Mesenchymal stem cell (in vitro differentiated cells and primary cell): ENCODE data around the gene MGMT.

Experiments
- DNase-seq: peaks from one replicate; pipeline ENCODE4 v3.0.0-alpha.2; 2013
- H2AFZ ChIP-seq: one replicate; pipeline ENCODE4 v1.6.1; 2013; ENCODE audit warnings: low read depth, mild to moderate bottlenecking, control low read depth, inconsistent platforms, low read length, moderate library complexity
- H2AK5ac ChIP-seq: 2 replicates; pipeline ENCODE4 v1.6.1; 2013; ENCODE audit warnings: low read length, moderate library complexity, mild to moderate bottlenecking, inconsistent platforms; ENCODE audit not compliant: severe bottlenecking
- H2BK120ac ChIP-seq: one replicate; pipeline ENCODE4 v1.6.1; 2013; ENCODE audit warnings: low read depth, mild to moderate bottlenecking, inconsistent platforms, low read length, moderate library complexity
- H2BK12ac ChIP-seq, 2 experiments: one replicate each; pipeline ENCODE4 v1.6.1; 2013; ENCODE audit warnings: inconsistent platforms in 2 of 2, low read length in 2 of 2, mild to moderate bottlenecking in 2 of 2, moderate library complexity in 2 of 2, control low read depth in 1 of 2
- H2BK15ac ChIP-seq: one replicate; pipeline ENCODE4 v1.6.1; 2013; ENCODE audit warnings: mild to moderate bottlenecking, low read depth, inconsistent platforms; ENCODE audit not compliant: poor library complexity, severe bottlenecking
- H2BK5ac ChIP-seq: 2 replicates; pipeline ENCODE4 v1.6.1; 2013; ENCODE audit warnings: low read depth, mild to moderate bottlenecking, low read length, control low read depth, inconsistent platforms; ENCODE audit not compliant: poor library complexity, severe bottlenecking
- H3K14ac ChIP-seq, 2 experiments: one replicate each; pipeline ENCODE4 v1.6.1; 2013; ENCODE audit warnings: inconsistent platforms in 2 of 2, low read length in 2 of 2, control low read depth in 1 of 2, mild to moderate bottlenecking in 1 of 2, moderate library complexity in 1 of 2
- H3K18ac ChIP-seq, 2 experiments: one replicate each; pipeline ENCODE4 v1.6.1; 2013; ENCODE audit warnings: inconsistent platforms in 2 of 2, low read length in 2 of 2, control low read depth in 1 of 2, low read depth in 1 of 2, mild to moderate bottlenecking in 1 of 2
- H3K23ac ChIP-seq, 2 experiments: one replicate each; pipeline ENCODE4 v1.6.1; 2013; ENCODE audit warnings: inconsistent platforms in 2 of 2, low read length in 2 of 2, mild to moderate bottlenecking in 2 of 2, moderate library complexity in 2 of 2, control low read depth in 1 of 2
- H3K27ac ChIP-seq: 2 replicates; pipeline ENCODE4 v1.5.1; 2013; ENCODE audit warnings: mild to moderate bottlenecking, moderate library complexity, low read length, control low read depth, inconsistent platforms; ENCODE audit not compliant: poor library complexity, severe bottlenecking
- H3K27me3 ChIP-seq, 2 experiments: 2 replicates each; pipeline versions ENCODE4 v1.6.1 to v1.7.0; 2013; ENCODE audit warnings: low read length in 2 of 2, mild to moderate bottlenecking in 2 of 2, moderate library complexity in 2 of 2, control low read depth in 1 of 2, inconsistent platforms in 1 of 2; ENCODE audit not compliant: control insufficient read depth in 1 of 2, insufficient read depth in 1 of 2
- H3K36me3 ChIP-seq, 2 experiments: 2 replicates each; pipeline versions ENCODE4 v1.6.1 to v1.7.0; 2013; ENCODE audit warnings: low read length in 2 of 2, control low read depth in 1 of 2, inconsistent platforms in 1 of 2, low read depth in 1 of 2, mild to moderate bottlenecking in 1 of 2; ENCODE audit not compliant: insufficient read depth in 2 of 2, control insufficient read depth in 1 of 2
- H3K4ac ChIP-seq, 2 experiments: one replicate each; pipeline ENCODE4 v1.6.1; 2013; ENCODE audit warnings: inconsistent platforms in 2 of 2, low read length in 2 of 2, mild to moderate bottlenecking in 2 of 2, moderate library complexity in 2 of 2, control low read depth in 1 of 2, low read depth in 1 of 2
- H3K4me1 ChIP-seq: 2 replicates; pipeline ENCODE4 v1.6.1; 2013; ENCODE audit warnings: low read depth, low read length, control low read depth; ENCODE audit not compliant: control insufficient read depth, insufficient read depth
- H3K4me2 ChIP-seq: 2 replicates; pipeline ENCODE4 v1.6.1; 2013; ENCODE audit warnings: low read length, mild to moderate bottlenecking, inconsistent platforms; ENCODE audit not compliant: poor library complexity, severe bottlenecking
- H3K4me3 ChIP-seq, 2 experiments: 2 replicates each; pipeline versions ENCODE4 v1.5.1 to v1.7.0; 2013; ENCODE audit warnings: low read length in 2 of 2, mild to moderate bottlenecking in 2 of 2, control low read depth in 1 of 2, low read depth in 1 of 2; ENCODE audit not compliant: insufficient read depth in 1 of 2
- H3K79me1 ChIP-seq: replicated peaks from 2 replicates; pipeline ENCODE4 v1.6.1; 2013; ENCODE audit warnings: mild to moderate bottlenecking, control low read depth, low read length, inconsistent platforms; ENCODE audit not compliant: poor library complexity, severe bottlenecking
- H3K9ac ChIP-seq: 2 replicates; pipeline ENCODE4 v1.7.0; 2013; ENCODE audit warnings: mild to moderate bottlenecking, low read length, moderate library complexity
- H3K9me3 ChIP-seq: 2 replicates; pipeline ENCODE4 v1.7.0; 2013; ENCODE audit warnings: mild to moderate bottlenecking, low read length; ENCODE audit not compliant: control insufficient read depth
- H4K8ac ChIP-seq: one replicate; pipeline ENCODE4 v1.6.1; 2013; ENCODE audit warnings: inconsistent platforms, mild to moderate bottlenecking, low read length, moderate library complexity
- H4K91ac ChIP-seq: one replicate; pipeline ENCODE4 v1.6.1; 2013; ENCODE audit warnings: mild to moderate bottlenecking, low read length, inconsistent platforms
- WGBS: methylation state at CpG from one replicate; pipeline ENCODE4 v1.1.7; 2013; ENCODE audit warnings: mixed read lengths; 5-methylcytosine and 5-hydroxymethylcytosine counted together

Gene MGMT

GRCh38 chr10:129612481-129613109 lies 145.6 kb downstream of the MGMT start:
- no peak overlapping the region for H2BK120ac ChIP-seq
- no peak overlapping the region for H2AFZ ChIP-seq
- H3K4me2 ChIP-seq = no peak overlapping the region
- no peak overlapping the region for H2BK12ac ChIP-seq
- WGBS = 90% methylated on average over 11 of the region's 13 CpGs
- no peak overlapping the region for H2BK15ac ChIP-seq
- H3K23ac ChIP-seq = no peak overlapping the region
- no peak for DNase-seq
- no peak overlapping the region for H2BK5ac ChIP-seq
- no peak overlapping the region for H2AK5ac ChIP-seq
- peaks cover 2% of the 10 kb centered on the region for H3K4me1 ChIP-seq
- H3K4ac ChIP-seq = no peak overlapping the region
- H4K8ac ChIP-seq = no peak overlapping the region
- H3K27ac ChIP-seq = no peak overlapping the region
- H3K36me3 ChIP-seq = peaks cover 0 to 4% of the 10 kb centered on the region in 2 experiments
- H3K14ac ChIP-seq = no peak overlapping the region
- peaks cover 11% of the 10 kb centered on the region for H3K79me1 ChIP-seq
- H4K91ac ChIP-seq = no peak overlapping the region
- H3K4me3 ChIP-seq = no peak overlapping the region
- H3K9ac ChIP-seq = no peak overlapping the region
- no peak overlapping the region for H3K18ac ChIP-seq
- H3K9me3 ChIP-seq = no peaks in the 10 kb centered on the region
- H3K27me3 ChIP-seq = no peaks in the 10 kb centered on the region

GRCh38 chr10:129613377-129613980 lies 146.4 kb downstream of the MGMT start:
- H4K8ac ChIP-seq = no peak overlapping the region
- no peaks in the 10 kb centered on the region for H3K27me3 ChIP-seq
- H2BK5ac ChIP-seq = no peak overlapping the region
- H2AFZ ChIP-seq = no peak overlapping the region
- no peak overlapping the region for H3K4me3 ChIP-seq
- H3K79me1 ChIP-seq = peaks cover 15% of the 10 kb centered on the region
- H3K36me3 ChIP-seq = peaks cover 0 to 4% of the 10 kb centered on the region in 2 experiments
- no peak overlapping the region for H2BK15ac ChIP-seq
- DNase-seq = no peak
- WGBS = 95% methylated on average over 12 of the region's 12 CpGs
- H3K18ac ChIP-seq = no peak overlapping the region
- H4K91ac ChIP-seq = no peak overlapping the region
- no peak overlapping the region for H3K4me2 ChIP-seq
- H3K27ac ChIP-seq = no peak overlapping the region
- H3K9ac ChIP-seq = no peak overlapping the region
- no peak overlapping the region for H2AK5ac ChIP-seq
- H3K4ac ChIP-seq = no peak overlapping the region
- no peaks in the 10 kb centered on the region for H3K9me3 ChIP-seq
- H3K14ac ChIP-seq = no peak overlapping the region
- no peak overlapping the region for H2BK120ac ChIP-seq
- H3K4me1 ChIP-seq = peaks cover 2% of the 10 kb centered on the region
- H2BK12ac ChIP-seq = no peak overlapping the region
- no peak overlapping the region for H3K23ac ChIP-seq

GRCh38 chr10:129614341-129614740 lies 147.3 kb downstream of the MGMT start:
- H3K4me1 ChIP-seq = peaks cover 2% of the 10 kb centered on the region
- no peak overlapping the region for H4K91ac ChIP-seq
- no peaks in the 10 kb centered on the region for H3K9me3 ChIP-seq
- H3K4me3 ChIP-seq = peak overlapping the region in 1 of 2 experiments; percentile 23
- no peak overlapping the region for H2BK15ac ChIP-seq
- H2BK5ac ChIP-seq = no peak overlapping the region
- H3K9ac ChIP-seq = no peak overlapping the region
- H3K36me3 ChIP-seq = peaks cover 0 to 3% of the 10 kb centered on the region in 2 experiments
- no peak overlapping the region for H3K14ac ChIP-seq
- no peak overlapping the region for H3K4me2 ChIP-seq
- no peak overlapping the region for H2BK120ac ChIP-seq
- H4K8ac ChIP-seq = no peak overlapping the region
- no peak for DNase-seq
- H2AFZ ChIP-seq = no peak overlapping the region
- peaks cover 12% of the 10 kb centered on the region for H3K79me1 ChIP-seq
- no peak overlapping the region for H3K18ac ChIP-seq
- 91% methylated on average over 19 of the region's 19 CpGs for WGBS
- no peak overlapping the region for H2AK5ac ChIP-seq
- no peak overlapping the region for H3K4ac ChIP-seq
- H3K27me3 ChIP-seq = no peaks in the 10 kb centered on the region
- no peak overlapping the region for H3K27ac ChIP-seq
- H2BK12ac ChIP-seq = peak overlapping the region in 1 of 2 experiments; percentile 11
- no peak overlapping the region for H3K23ac ChIP-seq

- Histone ChIP-seq H4K91ac (no peak overlapping the region), H3K4me3 (no peak overlapping the region), H3K4me2 (no peak overlapping the region), H3K36me3 (no peaks in the 10 kb centered on the region), H3K27me3 (no peaks in the 10 kb centered on the region), H2AK5ac (no peak overlapping the region), H3K9me3 (no peaks in the 10 kb centered on the region), H3K4ac (no peak overlapping the region), H3K18ac (no peak overlapping the region), H2BK120ac (no peak overlapping the region), H2BK15ac (no peak overlapping the region), H4K8ac (no peak overlapping the region), H3K4me1 (peaks cover 2% of the 10 kb centered on the region), H3K9ac (no peak overlapping the region), H2BK12ac (no peak overlapping the region), H3K79me1 (peaks cover 11% of the 10 kb centered on the region), H2BK5ac (no peak overlapping the region), H3K14ac (no peak overlapping the region), H3K27ac (no peak overlapping the region), H2AFZ (no peak overlapping the region), H3K23ac (no peak overlapping the region)
- WGBS = 98% methylated on average over 8 of the region's 9 CpGs
- no peak for DNase-seq
These were observed 148.3 kb downstream of the MGMT start for GRCh38 chr10:129615381-129615780.
